Measurements from ENCODE around the gene RFK.

RFK gene

DNA sequence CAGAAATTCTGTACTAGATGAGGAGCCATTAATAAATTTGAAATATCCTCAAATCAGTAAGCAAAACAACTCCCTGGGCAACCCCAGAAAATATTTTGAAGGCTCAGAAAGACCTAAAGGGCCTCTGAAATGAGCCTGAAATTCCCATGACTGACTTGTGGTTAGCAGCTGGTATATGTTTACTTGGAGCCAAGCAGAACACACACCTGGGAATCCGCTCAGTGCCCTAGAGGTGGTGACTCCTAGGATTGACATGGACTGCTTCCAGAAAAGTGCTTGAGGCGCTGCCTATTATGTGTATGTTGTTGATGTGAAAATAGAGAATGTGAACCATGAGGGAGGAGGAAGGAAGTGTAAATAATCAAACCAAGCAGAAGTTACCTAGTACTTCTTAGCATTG is 14.7 kb downstream of the RFK start:
- DNase-seq (ENCODE audit: extremely low read depth, insufficient read length): no peak
- Histone ChIP-seq H3K4me3 (replicated peaks; ENCODE audit: low read depth, low read length) (no peak overlapping the region), H3K27me3 (replicated peaks; ENCODE audit: control insufficient read depth, insufficient read depth, low read length) (no peaks in the 10 kb centered on the region), H3K36me3 (ENCODE audit: control insufficient read depth, insufficient read depth, low read length) (no peaks in the 10 kb centered on the region)
- TF ChIP-seq CTCF (IDR thresholded peaks at IDR 0.05; ENCODE audit: insufficient read depth, low read length, poor library complexity, severe bottlenecking): no peak

DNA sequence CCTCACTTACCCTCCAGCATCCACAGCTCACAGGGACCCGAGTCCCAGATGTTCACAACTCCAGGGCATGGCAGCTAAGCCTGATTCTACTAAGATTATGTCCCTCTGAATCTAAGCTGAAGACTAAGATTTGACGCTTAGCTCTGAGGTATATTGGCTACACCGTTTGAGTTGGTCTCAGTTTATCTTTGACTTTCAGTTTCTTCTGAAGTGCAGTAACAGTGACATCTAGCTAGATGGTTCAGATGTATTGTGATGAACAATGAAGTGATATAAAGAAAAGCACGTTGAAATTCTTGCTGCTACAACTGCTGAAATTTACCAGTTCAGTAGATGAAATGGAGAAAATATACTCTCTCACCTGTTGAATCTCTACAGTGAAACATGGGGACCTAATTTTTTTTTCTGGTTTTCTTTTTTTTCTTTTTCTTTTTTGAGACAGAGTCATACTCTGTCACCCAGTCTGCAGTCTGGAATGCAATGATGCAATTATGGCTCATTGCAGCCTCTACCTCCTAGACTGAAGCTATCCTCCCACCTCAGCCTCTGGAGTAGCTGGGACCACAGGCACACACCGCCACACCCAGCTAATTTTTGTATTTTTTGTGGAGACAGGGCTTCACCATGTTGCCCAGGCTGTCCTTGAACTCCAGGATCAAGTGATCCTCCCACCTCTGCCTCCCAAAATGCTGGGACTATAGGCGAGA is 15.7 kb downstream of the RFK start:
- no peak overlapping the region for H3K4me3 ChIP-seq (replicated peaks; ENCODE audit: low read depth, low read length)
- no peaks in the 10 kb centered on the region for H3K27me3 ChIP-seq (replicated peaks; ENCODE audit: control insufficient read depth, insufficient read depth, low read length)
- no peak for TF ChIP-seq CTCF (IDR thresholded peaks at IDR 0.05; ENCODE audit: insufficient read depth, low read length, poor library complexity, severe bottlenecking)
- DNase-seq (ENCODE audit: extremely low read depth, insufficient read length): no peak
- no peaks in the 10 kb centered on the region for H3K36me3 ChIP-seq (ENCODE audit: control insufficient read depth, insufficient read depth, low read length)

DNA sequence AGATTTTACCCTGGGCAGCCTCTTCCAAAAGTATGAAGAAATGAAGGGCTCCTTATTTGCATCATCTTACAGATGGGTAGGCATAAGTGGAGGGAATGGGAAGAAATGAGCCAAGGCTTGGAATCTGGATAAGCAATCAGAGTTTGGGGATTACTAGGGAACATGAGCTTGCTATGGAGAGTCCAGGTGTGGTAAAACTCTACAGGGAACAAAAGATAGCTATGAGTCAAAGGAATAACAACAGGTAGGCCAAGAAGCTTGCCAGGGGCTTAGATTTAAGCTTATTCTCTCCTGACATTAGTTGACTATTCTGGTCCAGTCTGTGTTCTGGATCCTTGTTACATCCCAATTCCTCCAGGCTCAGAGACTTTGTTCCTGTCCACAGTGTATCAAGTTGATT is 16.4 kb downstream of the RFK start:
- H3K27me3 ChIP-seq (replicated peaks; ENCODE audit: control insufficient read depth, insufficient read depth, low read length): no peaks in the 10 kb centered on the region
- H3K4me3 ChIP-seq (replicated peaks; ENCODE audit: low read depth, low read length): no peak overlapping the region
- no peak for DNase-seq (ENCODE audit: extremely low read depth, insufficient read length)
- no peak for TF ChIP-seq CTCF (IDR thresholded peaks at IDR 0.05; ENCODE audit: insufficient read depth, low read length, poor library complexity, severe bottlenecking)
- H3K36me3 ChIP-seq (ENCODE audit: control insufficient read depth, insufficient read depth, low read length): no peaks in the 10 kb centered on the region

GRCh38 chr9:76374783-76375559 is 19.3 kb downstream of the RFK start:
- TF ChIP-seq CTCF (IDR thresholded peaks at IDR 0.05; ENCODE audit: insufficient read depth, low read length, poor library complexity, severe bottlenecking): no peak
- DNase-seq (ENCODE audit: extremely low read depth, insufficient read length): no peak
- Histone ChIP-seq H3K36me3 (ENCODE audit: control insufficient read depth, insufficient read depth, low read length) (no peaks in the 10 kb centered on the region), H3K27me3 (replicated peaks; ENCODE audit: control insufficient read depth, insufficient read depth, low read length) (no peaks in the 10 kb centered on the region), H3K4me3 (replicated peaks; ENCODE audit: low read depth, low read length) (no peak overlapping the region)

DNA sequence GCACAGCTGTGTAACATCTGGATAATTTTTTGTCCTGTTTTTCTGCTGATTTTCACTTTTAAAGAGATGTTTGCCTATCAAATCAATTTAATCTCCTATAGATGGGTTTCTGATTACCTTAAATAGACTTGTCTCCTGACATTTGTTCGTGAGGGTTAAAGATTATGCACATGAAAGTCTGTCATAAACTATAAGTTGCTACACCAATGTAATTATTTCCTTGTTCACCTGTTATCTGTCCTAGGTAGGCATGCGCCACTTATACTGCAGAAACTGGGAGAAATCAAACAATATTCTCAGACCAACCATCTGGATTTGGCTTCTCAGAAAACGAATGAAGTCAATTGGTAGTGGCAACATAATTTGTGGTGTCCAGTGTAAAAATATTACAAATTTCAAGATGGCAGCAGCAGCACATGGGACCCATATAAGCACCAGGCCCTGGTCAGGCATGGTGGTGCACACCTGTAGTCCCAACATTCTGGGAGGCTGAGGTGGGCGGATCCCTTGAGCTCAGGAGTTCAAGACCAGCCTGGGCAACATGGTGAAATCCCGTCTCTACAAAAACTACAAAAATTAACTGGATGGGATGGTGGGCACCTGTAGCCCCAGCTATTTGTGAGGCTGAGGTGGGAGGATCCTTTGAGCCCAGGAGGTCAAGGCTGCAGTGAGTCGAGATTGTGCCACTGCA is 20.3 kb downstream of the RFK start:
- H3K4me3 ChIP-seq (replicated peaks; ENCODE audit: low read depth, low read length): no peak overlapping the region
- no peaks in the 10 kb centered on the region for H3K27me3 ChIP-seq (replicated peaks; ENCODE audit: control insufficient read depth, insufficient read depth, low read length)
- no peak for TF ChIP-seq CTCF (IDR thresholded peaks at IDR 0.05; ENCODE audit: insufficient read depth, low read length, poor library complexity, severe bottlenecking)
- no peak for DNase-seq (ENCODE audit: extremely low read depth, insufficient read length)
- H3K36me3 ChIP-seq (ENCODE audit: control insufficient read depth, insufficient read depth, low read length): no peaks in the 10 kb centered on the region
